T-cell (primary cell): ENCODE results near the gene TUBA4A. TPM values are rescaled to one million over a fixed set of nuclear protein-coding genes. Genes with fewer than 3 reads are reported as not detected.

ENCODE experiments used
- ATAC-seq, 4 experiments: fragments of 200-7000 bp in 3 of 4; fragments of 150-1000 bp in 1 of 4; cut with Tn5 transposase; replicated peaks in 1 of 4; 1 replicate in 3 of 4; 2 replicates in 1 of 4; pipeline ENCODE4 v1.10.0; 2021; ENCODE audit warnings: moderate library complexity in 3 of 4, mild to moderate bottlenecking in 2 of 4, moderate number of reproducible peaks in 1 of 4
- CTCF ChIA-PET, 2 donors: fragments of 300-600 bp; sonication (Branson Sonifier 250); formaldehyde crosslinking; loops; one replicate each; lab custom pipeline; 2022; ENCODE audit warnings: antibody characterized with exemption in 2 of 2; lab: Charles Lee
- POLR2A ChIA-PET, 2 donors: fragments of 300-600 bp; sonication (Branson Sonifier 250); formaldehyde crosslinking; loops; one replicate each; lab custom pipeline; 2022; ENCODE audit warnings: antibody characterized with exemption in 2 of 2; lab: Charles Lee
- DNase-seq, 35 experiments: peaks; one replicate each; pipeline versions ENCODE4 v3.0.0 to v3.0.0-alpha.2; 2013 to 2023
- H3K27ac ChIP-seq: one replicate; pipeline ENCODE4 v1.5.1; 2013; ENCODE audit warnings: low read length
- H3K27me3 ChIP-seq, 2 experiments: replicated peaks in 1 of 2; 1 replicate in 1 of 2; 2 replicates in 1 of 2; pipeline versions ENCODE4 v1.6.1 to v1.7.0; 2013; ENCODE audit warnings: low read length in 1 of 2, mixed read lengths in 1 of 2; ENCODE audit not compliant: control insufficient read depth in 2 of 2, insufficient read depth in 2 of 2; ENCODE audit errors: extremely low read depth in 1 of 2
- H3K36me3 ChIP-seq, 2 donors: 1 replicate in 1 of 2; 2 replicates in 1 of 2; pipeline versions ENCODE4 v1.6.1 to v1.7.0; 2013; ENCODE audit warnings: low read length in 1 of 2; ENCODE audit not compliant: control insufficient read depth in 2 of 2, insufficient read depth in 1 of 2; ENCODE audit errors: extremely low read depth in 1 of 2
- H3K4me1 ChIP-seq, 2 experiments: 1 replicate in 1 of 2; 2 replicates in 1 of 2; pipeline versions ENCODE4 v1.6.1 to v1.7.0; 2013; ENCODE audit warnings: low read length in 2 of 2, mixed read lengths in 1 of 2; ENCODE audit not compliant: insufficient read depth in 2 of 2, control insufficient read depth in 1 of 2; ENCODE audit errors: extremely low read depth in 1 of 2
- H3K4me3 ChIP-seq, 2 donors: 1 replicate in 1 of 2; 2 replicates in 1 of 2; pipeline versions ENCODE4 v1.5.1 to v1.7.0; 2013; ENCODE audit warnings: mild to moderate bottlenecking in 2 of 2, low read length in 1 of 2, moderate library complexity in 1 of 2; ENCODE audit not compliant: control insufficient read depth in 1 of 2; ENCODE audit errors: extremely low read depth in 1 of 2
- H3K9me3 ChIP-seq: 2 replicates; pipeline ENCODE4 v1.7.0; 2013
- H3K27ac Mint-ChIP-seq, 2 donors: one replicate each; pipeline ENCODE4 v1.8.0; 2020 to 2021; ENCODE audit warnings: mild to moderate bottlenecking in 2 of 2, mixed read lengths in 2 of 2
- H3K27me3 Mint-ChIP-seq, 2 donors: one replicate each; pipeline ENCODE4 v1.8.0; 2021 to 2022; ENCODE audit warnings: mixed read lengths in 2 of 2
- H3K36me3 Mint-ChIP-seq: one replicate; pipeline ENCODE4 v1.8.0; 2021; ENCODE audit warnings: mixed read lengths
- H3K4me1 Mint-ChIP-seq, 3 donors: one replicate each; pipeline ENCODE4 v1.8.0; 2020 to 2022; ENCODE audit warnings: mixed read lengths in 3 of 3, mild to moderate bottlenecking in 1 of 3
- H3K4me3 Mint-ChIP-seq, 3 donors: one replicate each; pipeline ENCODE4 v1.8.0; 2020 to 2022; ENCODE audit warnings: mild to moderate bottlenecking in 3 of 3, mixed read lengths in 3 of 3, moderate library complexity in 3 of 3
- H3K9me3 Mint-ChIP-seq, 3 donors: one replicate each; pipeline ENCODE4 v1.8.0; 2020 to 2022; ENCODE audit warnings: mixed read lengths in 3 of 3
- WGBS: methylation state at CpG from one replicate; pipeline ENCODE4 v1.1.5; 2013; ENCODE audit warnings: missing lambda C conversion rate; ENCODE audit not compliant: insufficient coverage; 5-methylcytosine and 5-hydroxymethylcytosine counted together
- total RNA-seq, 35 experiments: library from RNA in 6 of 35; stranded (reverse) in 6 of 35; fragments of 120-200 nt in 1 of 35; gene quantifications; one replicate each; pipeline versions ENCODE4 v1.2.1 to v1.2.4 and lab custom pipeline; 2013 to 2026

TUBA4A gene
- total RNA-seq, 5 donors from 2014 or later (not counting 1 experiment from before 2014, with no cell fraction given) = 108 to 196 (median 121) TPM

DNA sequence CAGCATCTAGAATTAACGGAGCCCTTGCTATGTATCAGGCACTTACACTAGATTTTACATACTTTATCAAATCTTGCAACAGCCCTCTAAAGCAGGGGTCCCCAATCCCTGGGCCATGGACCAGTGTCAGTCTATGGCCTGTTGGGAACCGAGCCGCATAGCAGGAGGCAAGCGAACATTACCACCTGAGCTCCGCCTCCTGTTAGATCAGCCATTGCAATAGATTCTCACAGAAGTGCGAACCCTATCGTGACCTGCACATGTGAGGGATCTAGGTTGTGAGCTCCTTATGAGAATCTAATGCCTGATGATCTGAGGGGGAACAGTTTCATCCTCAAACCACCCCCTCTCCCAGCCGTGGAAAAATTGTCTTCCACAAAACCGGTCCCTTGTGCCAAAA is 38.9 kb upstream of the TUBA4A start:
- Histone ChIP-seq H3K27me3 (peaks cover 0 to 11% of the 10 kb centered on the region in 2 experiments), H3K4me3 (no peak overlapping the region), H3K9me3 (no peaks in the 10 kb centered on the region), H3K27ac (no peak overlapping the region), H3K36me3 (no peaks in the 10 kb centered on the region), H3K4me1 (peaks cover 3 to 26% of the 10 kb centered on the region in 2 experiments)
- ChIA-PET CTCF (interaction anchor here (0.5 to 11.0 kb wide), 5 partner anchors 11 to 81 kb away, joined by 3 to 116 read pairs (median 3); partner anchors contain the start of genes ANKZF1 (in 1 of the 2), ATG9A (in 1 of the 2) and DNAJB2 (in 1 of the 2)), POLR2A (interaction anchor here in 1 of 2 donors (1.2 kb wide), 1 partner anchor 10 kb away, joined by 4 read pairs; no protein-coding TSS in a partner anchor)
- Mint-ChIP-seq H3K27me3 (no peaks in the 10 kb centered on the region), H3K27ac (no peak overlapping the region), H3K36me3 (no peaks in the 10 kb centered on the region), H3K9me3 (no peaks in the 10 kb centered on the region), H3K4me1 (peaks cover 18 to 34% (median 26%) of the 10 kb centered on the region in 3 donors), H3K4me3 (no peak overlapping the region)
- ATAC-seq (no peak), DNase-seq (no peak)
- 75% methylated on average over 2 of the region's 9 CpGs for WGBS

DNA sequence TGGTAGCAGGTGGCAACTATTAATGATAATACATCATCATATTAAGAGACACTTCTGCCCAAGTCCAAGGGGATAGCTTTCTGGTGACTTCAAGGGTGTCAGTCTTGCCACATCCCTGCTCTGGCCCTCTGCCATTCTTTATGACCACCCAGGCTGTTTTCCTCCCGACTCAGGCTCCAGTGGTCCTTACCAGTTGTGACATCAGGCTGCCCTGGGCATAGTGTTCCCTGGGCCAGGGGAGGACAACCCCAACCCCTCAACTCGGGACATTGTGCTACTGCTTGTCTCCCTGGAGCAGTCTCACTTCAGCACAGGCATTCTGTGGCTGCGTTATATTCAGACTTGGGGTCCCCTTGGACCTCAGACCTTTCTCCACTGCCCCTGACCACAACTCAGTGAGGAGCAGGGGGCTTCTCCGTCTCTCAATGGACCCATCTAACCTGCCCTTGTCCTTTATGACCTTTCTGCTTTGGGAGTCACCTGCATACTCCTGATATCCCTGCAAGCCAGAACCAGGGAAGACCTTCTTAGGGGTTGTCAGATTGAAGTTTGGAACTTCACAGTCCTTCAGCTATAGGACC is 38.3 kb upstream of the TUBA4A start:
- 83% methylated on average over 2 of the region's 4 CpGs for WGBS
- H3K36me3 ChIP-seq = no peaks in the 10 kb centered on the region
- Mint-ChIP-seq H3K27ac (no peak overlapping the region), H3K9me3 (no peaks in the 10 kb centered on the region), H3K4me1 (peaks cover 15 to 30% (median 21%) of the 10 kb centered on the region in 3 donors), H3K4me3 (no peak overlapping the region), H3K27me3 (no peaks in the 10 kb centered on the region), H3K36me3 (no peaks in the 10 kb centered on the region)
- H3K27me3 ChIP-seq = peaks cover 0 to 5% of the 10 kb centered on the region in 2 experiments
- POLR2A ChIA-PET = interaction anchor here (1.2 to 1.3 kb wide), 2 partner anchors 9 to 11 kb away, joined by 4 to 5 read pairs; no protein-coding TSS in a partner anchor
- no peak for ATAC-seq
- H3K4me3 ChIP-seq = no peak overlapping the region
- CTCF ChIA-PET = interaction anchor here (0.6 to 11.0 kb wide), 6 partner anchors 11 to 135 kb away, joined by 3 to 116 read pairs (median 3); partner anchors contain the start of genes ANKZF1 (in 1 of the 2), ATG9A (in 1 of the 2) and DNAJB2 (in 1 of the 2)
- H3K27ac ChIP-seq = no peak overlapping the region
- H3K9me3 ChIP-seq = no peaks in the 10 kb centered on the region
- peaks cover 2 to 20% of the 10 kb centered on the region in 2 experiments for H3K4me1 ChIP-seq
- DNase-seq = no peak

DNA sequence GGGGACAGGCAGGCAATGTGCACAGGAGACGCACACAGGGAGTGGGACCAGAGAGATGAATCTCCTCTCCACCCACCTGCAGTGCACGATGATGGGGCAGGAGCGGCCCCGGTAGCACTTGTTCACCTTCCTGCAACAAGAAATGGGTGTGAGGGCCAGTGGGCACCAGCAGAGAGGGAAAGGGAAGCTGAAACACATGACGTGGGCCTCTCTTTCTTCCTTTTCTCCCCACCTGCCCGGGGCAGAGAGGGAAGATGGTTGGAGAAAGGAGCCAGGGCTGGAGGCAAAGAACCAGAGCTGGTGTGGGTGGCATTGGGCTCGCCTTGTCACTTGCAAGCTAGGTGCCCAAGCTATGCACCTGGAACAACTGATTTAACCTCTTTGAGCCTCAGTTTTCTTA is 37.7 kb upstream of the TUBA4A start:
- WGBS = 67% methylated on average over 1 of the region's 7 CpGs
- H3K27me3 Mint-ChIP-seq = no peaks in the 10 kb centered on the region
- no peaks in the 10 kb centered on the region for H3K9me3 Mint-ChIP-seq
- DNase-seq (no peak), ATAC-seq (no peak)
- ChIA-PET POLR2A (interaction anchor here (1.2 to 1.3 kb wide), 2 partner anchors 9 to 10 kb away, joined by 4 to 5 read pairs; no protein-coding TSS in a partner anchor), CTCF (interaction anchor here (0.6 to 11.0 kb wide), 5 partner anchors 10 to 134 kb away, joined by 3 to 116 read pairs (median 3); partner anchors contain the start of gene DNAJB2 (in 1 of the 2))
- H3K27me3 ChIP-seq = no peaks in the 10 kb centered on the region
- no peak overlapping the region for H3K4me3 Mint-ChIP-seq
- no peaks in the 10 kb centered on the region for H3K36me3 Mint-ChIP-seq
- peaks cover 0 to 3% of the 10 kb centered on the region in 2 donors for H3K36me3 ChIP-seq
- H3K27ac Mint-ChIP-seq = no peak overlapping the region
- no peaks in the 10 kb centered on the region for H3K9me3 ChIP-seq
- H3K4me1 ChIP-seq = peaks cover 0 to 14% of the 10 kb centered on the region in 2 experiments
- peaks cover 9 to 24% (median 16%) of the 10 kb centered on the region in 3 donors for H3K4me1 Mint-ChIP-seq
- H3K4me3 ChIP-seq = no peak overlapping the region
- H3K27ac ChIP-seq = no peak overlapping the region

DNA sequence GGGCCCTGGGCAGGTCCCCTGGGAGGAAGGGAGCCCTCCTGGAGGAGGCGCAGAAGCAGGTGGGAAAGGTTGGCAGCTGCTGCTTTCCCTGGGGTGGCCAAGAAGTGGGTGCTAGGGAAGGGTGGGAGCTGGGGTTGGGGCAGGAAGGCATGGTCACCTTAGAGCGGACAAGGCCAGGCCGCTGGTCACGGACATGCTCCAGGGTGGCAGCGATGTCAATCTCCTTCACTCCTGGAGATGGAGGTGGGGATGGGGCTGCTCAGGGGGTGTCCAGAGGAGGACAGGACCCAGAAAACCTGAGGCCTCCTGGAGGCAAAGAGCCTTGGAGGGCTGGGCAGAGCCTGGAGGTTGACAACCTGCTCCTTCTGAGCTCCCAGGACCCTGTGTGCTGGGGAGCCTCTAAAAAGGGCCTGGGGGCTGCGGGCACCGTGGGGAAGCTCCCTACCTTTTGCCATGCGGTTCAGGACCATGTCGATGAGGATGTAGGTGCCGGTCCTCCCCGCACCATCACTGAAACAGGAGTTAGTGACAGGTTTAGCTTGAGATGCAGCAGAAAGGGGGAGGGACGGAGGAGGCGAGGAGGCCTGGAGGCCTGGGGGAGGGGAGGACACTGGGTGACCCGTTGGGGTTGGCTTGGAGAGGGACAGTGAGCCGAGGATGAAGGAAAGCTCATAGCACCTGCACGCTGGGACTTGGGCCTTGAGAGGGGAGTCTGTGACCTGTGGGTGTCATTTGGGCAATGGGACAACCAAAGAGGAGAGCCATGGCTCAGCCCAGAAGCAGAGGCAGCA is 36.9 kb upstream of the TUBA4A start:
- ATAC-seq (no peak), DNase-seq (no peak)
- Mint-ChIP-seq H3K36me3 (no peaks in the 10 kb centered on the region), H3K27ac (no peak overlapping the region), H3K4me1 (peaks cover 6 to 17% (median 11%) of the 10 kb centered on the region in 3 donors), H3K27me3 (no peaks in the 10 kb centered on the region), H3K9me3 (no peaks in the 10 kb centered on the region), H3K4me3 (no peak overlapping the region)
- Histone ChIP-seq H3K36me3 (peaks cover 0 to 9% of the 10 kb centered on the region in 2 donors), H3K27ac (no peak overlapping the region), H3K9me3 (no peaks in the 10 kb centered on the region), H3K4me3 (no peak overlapping the region), H3K27me3 (no peaks in the 10 kb centered on the region), H3K4me1 (peaks cover 0 to 15% of the 10 kb centered on the region in 2 experiments)
- WGBS = 85% methylated on average over 16 of the region's 16 CpGs
- POLR2A ChIA-PET = interaction anchor here in 1 of 2 donors (1.3 kb wide), 1 partner anchor 9 kb away, joined by 5 read pairs; no protein-coding TSS in a partner anchor
- CTCF ChIA-PET = interaction anchor here (0.7 to 11.0 kb wide), 3 partner anchors 10 to 204 kb away, joined by 3 to 116 read pairs (median 3); partner anchors contain the start of gene DNAJB2 (in 2 of the 2)

DNA sequence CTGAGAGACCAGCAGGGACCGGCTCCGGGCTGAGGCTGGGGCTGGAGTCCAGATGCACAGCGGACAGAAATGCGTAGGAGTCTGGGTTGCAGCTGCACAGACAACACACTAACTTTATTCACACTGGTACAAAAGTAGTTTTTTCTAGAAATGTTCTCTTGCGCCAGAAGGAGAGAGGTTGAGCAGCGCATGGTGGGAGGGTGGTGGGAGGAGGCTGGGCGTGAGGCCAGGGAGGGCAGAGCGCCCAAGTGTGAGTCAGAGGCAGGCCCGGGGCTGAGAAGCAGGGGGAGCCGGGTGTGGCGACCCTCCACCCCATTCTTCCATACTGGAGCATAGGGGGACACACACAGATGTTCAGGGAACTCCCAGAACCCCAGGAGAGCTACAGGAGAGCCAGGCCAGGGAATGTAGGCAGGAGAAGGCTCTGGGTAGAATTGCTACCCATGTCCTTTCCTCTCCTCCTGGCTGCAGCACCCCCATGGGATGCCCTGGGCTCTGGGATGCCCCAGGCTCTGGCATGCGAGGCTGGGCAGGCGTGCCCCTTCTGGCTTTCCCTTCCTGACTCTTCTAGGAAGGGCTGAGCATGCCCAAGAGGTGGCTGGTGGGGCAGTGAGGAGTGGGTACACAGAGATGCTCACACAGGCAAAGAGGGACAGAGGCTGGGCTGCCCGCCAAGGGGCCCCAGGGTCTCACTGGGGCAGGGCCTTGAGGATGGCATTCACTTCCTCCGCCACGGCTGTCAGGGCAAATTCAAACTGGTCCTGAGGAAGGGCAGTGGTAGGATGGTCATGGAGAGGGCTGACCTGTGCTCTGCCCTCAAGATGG is 36.0 kb upstream of the TUBA4A start:
- POLR2A ChIA-PET = no interaction called here
- WGBS = 79% methylated on average over 6 of the region's 16 CpGs
- Histone ChIP-seq H3K9me3 (no peaks in the 10 kb centered on the region), H3K27me3 (no peaks in the 10 kb centered on the region), H3K27ac (no peak overlapping the region), H3K4me1 (peaks cover 0 to 10% of the 10 kb centered on the region in 2 experiments), H3K4me3 (no peak overlapping the region), H3K36me3 (peaks cover 1 to 17% of the 10 kb centered on the region in 2 donors)
- DNase-seq (no peak), ATAC-seq (no peak)
- H3K27me3 Mint-ChIP-seq = no peaks in the 10 kb centered on the region
- H3K4me3 Mint-ChIP-seq = no peak overlapping the region
- CTCF ChIA-PET = interaction anchor here (0.8 to 11.0 kb wide), 2 partner anchors 9 to 11 kb away, joined by 3 to 116 read pairs; partner anchors contain the start of gene DNAJB2 (in 2 of the 2)
- H3K27ac Mint-ChIP-seq = no peak overlapping the region
- peaks cover 4% of the 10 kb centered on the region for H3K36me3 Mint-ChIP-seq
- peaks cover 3 to 14% (median 8%) of the 10 kb centered on the region in 3 donors for H3K4me1 Mint-ChIP-seq
- no peaks in the 10 kb centered on the region for H3K9me3 Mint-ChIP-seq
